Renal pelvis (tissue), 12 donors: ENCODE measurements around the gene TSPYL2. TPM values are rescaled to one million over a fixed set of nuclear protein-coding genes. Genes with fewer than 3 reads are reported as not detected.

Source experiments
- DNase-seq: peaks from one replicate; pipeline ENCODE4 v3.0.0-alpha.2; 2013
- long read RNA-seq, 16 experiments: transcript quantifications; one replicate each; lab custom pipeline, GENCODE V29; 2026
- polyA plus RNA-seq, 3 donors: library from polyadenylated mRNA; unstranded; fragments of 120-200 nt; gene quantifications; one replicate each; pipeline ENCODE4 v1.2.1, GENCODE V29; 2013; ENCODE audit not compliant: insufficient read length in 3 of 3

The TSPYL2 gene
- polyA plus RNA-seq, result 10 to 100 TPM; 29.2 to 31.2 (median 30.4) TPM
- long read RNA-seq, donor 1, partial matches to known transcripts, result 0 of 1 reads
- long read RNA-seq, donor 1, other reads (novel, unspliced or antisense), result 0 of 1 reads
- long read RNA-seq, donor 2, full-length matches to known transcripts, result 5 of 5 reads
- long read RNA-seq, donor 2, partial matches to known transcripts, result 0 of 5 reads
- long read RNA-seq, donor 2, other reads (novel, unspliced or antisense), result 0 of 5 reads
- long read RNA-seq, donor 3, full-length matches to known transcripts, result 2 of 2 reads
- long read RNA-seq, donor 3, partial matches to known transcripts, result 0 of 2 reads
- long read RNA-seq, donor 3, other reads (novel, unspliced or antisense), result 0 of 2 reads
- long read RNA-seq, donor 4, partial matches to known transcripts, result 0 of 5 reads
- long read RNA-seq, donor 4, other reads (novel, unspliced or antisense), result 0 of 5 reads
- long read RNA-seq, donor 5, partial matches to known transcripts, result 0 of 1 reads
- long read RNA-seq, donor 5, other reads (novel, unspliced or antisense), result 0 of 1 reads
- long read RNA-seq, donor 6, full-length matches to known transcripts, result 6 of 6 reads
- long read RNA-seq, donor 6, partial matches to known transcripts, result 0 of 6 reads
- long read RNA-seq, donor 6, other reads (novel, unspliced or antisense), result 0 of 6 reads
- long read RNA-seq, donor 7, partial matches to known transcripts, result 0 of 2 reads
- long read RNA-seq, donor 7, other reads (novel, unspliced or antisense), result 0 of 2 reads
- long read RNA-seq, donor 8, full-length matches to known transcripts, result 4 of 4 reads
- long read RNA-seq, donor 8, partial matches to known transcripts, result 0 of 4 reads
- long read RNA-seq, donor 8, other reads (novel, unspliced or antisense), result 0 of 4 reads
- long read RNA-seq, donor 9, partial matches to known transcripts, result 0 of 3 reads
- long read RNA-seq, donor 9, other reads (novel, unspliced or antisense), result 0 of 3 reads
- long read RNA-seq, donor 10, full-length matches to known transcripts, result 3 of 3 reads
- long read RNA-seq, donor 10, partial matches to known transcripts, result 0 of 3 reads
- long read RNA-seq, donor 10, other reads (novel, unspliced or antisense), result 0 of 3 reads
- long read RNA-seq, donor 11, partial matches to known transcripts, result 0 of 2 reads
- long read RNA-seq, donor 11, other reads (novel, unspliced or antisense), result 0 of 2 reads
- long read RNA-seq, donor 12, partial matches to known transcripts, result 0 of 4 reads
- long read RNA-seq, donor 12, other reads (novel, unspliced or antisense), result 0 of 4 reads
- long read RNA-seq, donor 13, partial matches to known transcripts, result 0 of 1 reads
- long read RNA-seq, donor 13, other reads (novel, unspliced or antisense), result 0 of 1 reads
- long read RNA-seq, donor 14, partial matches to known transcripts, result 0 of 4 reads
- long read RNA-seq, donor 14, other reads (novel, unspliced or antisense), result 0 of 4 reads
- long read RNA-seq, donor 15, partial matches to known transcripts, result 6 of 13 reads
- long read RNA-seq, donor 15, other reads (novel, unspliced or antisense), result 6 of 13 reads
- long read RNA-seq, donor 16, partial matches to known transcripts, result 5 of 8 reads
- long read RNA-seq, donor 16, other reads (novel, unspliced or antisense), result 0 of 8 reads

DNA sequence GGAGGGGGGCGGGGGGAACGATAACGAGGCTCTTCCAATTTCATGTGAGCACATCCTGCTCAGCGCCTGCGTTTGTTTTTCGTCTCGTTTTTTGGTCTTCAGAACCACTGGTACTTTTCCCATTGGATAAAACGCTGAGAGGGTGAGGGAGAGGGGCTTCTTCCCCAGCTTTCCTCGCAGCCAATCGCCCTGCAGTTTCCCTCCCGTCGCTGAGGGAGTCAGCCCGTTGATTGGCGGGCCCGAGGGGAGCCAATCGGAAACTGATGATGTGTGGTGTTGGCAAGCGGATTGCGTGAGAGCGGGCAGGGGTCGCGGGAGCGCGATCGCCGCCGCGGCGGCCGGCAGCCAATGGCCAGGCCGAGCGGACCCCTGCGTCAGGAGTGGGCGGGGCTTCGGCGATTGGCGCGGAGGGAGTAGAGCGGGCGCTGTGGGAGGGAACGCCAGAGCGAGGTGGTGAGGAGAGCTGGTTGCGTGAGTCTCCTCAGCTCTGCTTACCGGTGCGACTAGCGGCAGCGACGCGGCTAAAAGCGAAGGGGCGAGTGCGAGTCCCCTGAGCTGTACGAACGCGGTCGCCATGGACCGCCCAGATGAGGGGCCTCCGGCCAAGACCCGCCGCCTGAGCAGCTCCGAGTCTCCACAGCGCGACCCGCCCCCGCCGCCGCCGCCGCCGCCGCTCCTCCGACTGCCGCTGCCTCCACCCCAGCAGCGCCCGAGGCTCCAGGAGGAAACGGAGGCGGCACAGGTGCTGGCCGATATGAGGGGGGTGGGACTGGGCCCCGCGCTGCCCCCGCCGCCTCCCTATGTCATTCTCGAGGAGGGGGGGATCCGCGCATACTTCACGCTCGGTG is at the start of gene TSPYL2:
Gene TSPYL2, plus strand, starts transcription at position 443 of the 848 bp plus-strand sequence. Its CDS starts 132 bp downstream, at position 575.
- peak; percentile 94 for DNase-seq

DNA sequence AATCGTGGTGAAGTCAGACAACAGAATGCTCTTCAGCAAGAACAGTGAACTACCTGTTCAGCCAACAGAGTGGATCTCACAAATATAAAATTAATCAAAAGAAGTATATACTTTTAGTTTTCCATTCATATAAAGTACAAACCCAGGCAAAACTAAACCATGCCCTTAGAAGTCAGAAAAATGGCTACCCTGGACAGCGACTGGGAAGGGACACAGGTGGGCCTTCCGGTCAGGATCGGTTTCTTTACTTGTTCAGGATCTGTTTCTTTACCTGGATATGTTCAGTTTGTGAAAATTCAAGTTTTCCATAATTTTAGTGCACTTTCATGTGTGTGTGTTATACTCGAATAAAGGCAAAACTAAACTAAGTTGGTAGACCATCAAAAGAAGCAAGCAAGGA is 46.0 kb upstream of the TSPYL2 start:
- DNase-seq, result no peak

DNA sequence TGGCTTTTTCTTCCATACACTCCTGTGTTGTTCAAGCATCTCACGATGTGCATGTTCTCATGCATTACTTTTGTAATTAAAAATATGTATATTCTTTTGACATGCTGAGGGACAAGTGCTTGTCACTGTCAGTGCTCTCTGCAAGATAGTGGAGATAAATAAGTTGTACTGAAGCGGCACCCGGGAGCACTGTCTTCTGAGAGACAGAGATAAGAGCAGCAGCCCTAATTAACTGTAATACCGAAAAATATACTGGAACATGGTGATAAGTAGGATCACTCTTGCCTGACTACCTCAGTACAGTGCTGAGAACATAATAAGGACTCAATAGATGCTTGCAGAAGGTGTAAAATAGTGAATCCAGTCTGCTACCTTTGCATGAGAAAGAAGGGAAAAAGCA is 42.9 kb upstream of the TSPYL2 start:
- no peak for DNase-seq

DNA sequence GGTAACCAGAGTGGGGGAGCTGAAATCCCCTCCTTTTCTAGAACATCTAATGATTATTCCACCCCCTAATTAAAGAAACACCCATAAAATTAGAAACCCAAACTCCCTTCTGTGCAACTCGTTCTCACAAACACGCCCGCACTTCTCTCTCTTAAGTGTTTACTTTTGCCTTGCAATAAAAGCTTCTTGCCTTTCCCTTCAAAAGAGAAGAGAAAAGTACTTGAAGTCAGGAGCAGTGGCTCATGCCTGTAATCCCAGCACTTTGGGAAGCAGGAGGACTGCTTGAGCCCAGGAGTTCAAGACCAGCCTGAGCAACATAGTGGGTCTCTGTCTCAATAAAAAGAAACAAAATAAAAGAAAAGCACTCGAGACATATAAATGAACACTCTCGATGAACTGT is 37.2 kb upstream of the TSPYL2 start:
- no peak for DNase-seq

DNA sequence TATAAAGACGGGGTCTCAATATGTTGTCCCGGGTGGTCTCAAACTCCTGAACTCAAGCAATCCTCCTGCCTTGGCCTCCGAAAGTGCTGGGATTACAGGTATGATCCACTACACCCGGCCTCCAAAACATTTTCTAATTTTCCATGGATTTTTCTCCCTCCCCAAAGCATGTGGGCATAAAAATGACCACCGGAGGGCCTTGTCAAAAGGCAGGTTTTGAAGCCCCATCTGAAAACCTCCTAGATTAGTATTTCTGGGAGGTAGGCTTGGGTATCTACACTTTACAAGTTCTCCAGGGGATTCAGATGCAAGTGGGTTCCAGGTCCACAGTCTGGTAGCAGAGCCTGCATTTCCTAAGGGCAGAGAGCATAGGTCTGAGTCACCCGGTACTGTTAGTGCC is 34.9 kb upstream of the TSPYL2 start:
- no peak for DNase-seq

DNA sequence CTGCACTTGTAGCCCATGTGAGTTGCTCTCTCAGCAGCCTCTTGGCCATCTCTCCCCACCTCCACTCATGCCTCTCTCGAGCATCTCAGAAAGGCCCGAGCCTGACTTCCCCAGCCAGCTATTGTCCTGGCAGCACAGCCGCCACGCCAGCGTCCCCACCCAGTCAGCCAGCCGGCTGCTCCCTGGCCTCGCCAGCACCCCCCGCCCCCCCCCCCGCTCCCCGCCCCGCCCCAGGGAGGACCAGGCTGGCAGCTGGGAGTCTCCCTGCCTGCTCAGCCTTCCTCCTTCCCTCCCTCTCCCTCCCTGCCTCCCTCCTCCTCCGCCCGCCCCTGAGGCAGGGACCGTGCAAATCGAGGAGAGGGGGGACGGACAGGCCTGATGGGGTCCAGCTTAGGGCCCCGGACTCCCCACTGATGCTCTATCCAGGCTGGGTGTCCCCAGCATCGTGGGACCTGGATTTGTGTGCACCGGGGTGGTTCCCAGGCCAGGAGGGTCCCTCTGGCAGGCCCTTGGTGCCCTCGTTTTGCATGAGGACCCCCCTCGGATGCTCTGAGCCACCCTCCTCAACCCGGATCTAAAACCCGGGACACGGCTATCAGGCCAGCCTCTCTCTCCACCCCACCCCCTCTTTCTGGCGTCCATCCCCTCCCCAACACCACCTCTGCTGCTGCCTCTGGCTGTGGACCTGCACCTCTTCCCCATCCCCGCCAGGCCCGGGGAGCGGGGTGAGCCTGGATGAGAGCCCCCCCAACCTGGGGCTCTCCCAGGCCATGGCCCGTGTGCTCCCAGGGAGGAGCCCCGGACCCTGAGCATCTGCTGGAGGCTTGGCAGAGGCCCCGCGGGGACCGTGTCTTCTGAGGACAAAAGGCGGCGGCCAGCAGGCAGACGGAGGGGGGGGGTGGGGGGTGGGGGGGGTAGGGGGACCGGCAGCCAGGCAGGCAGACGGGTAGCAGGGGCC is 33.7 kb upstream of the TSPYL2 start, which contains the start of gene GPR173:
Gene GPR173, plus strand, starts transcription at position 621 of the 958 bp plus-strand sequence. CDS start 27,833 bp downstream, outside the sequence.
- peak; percentile 54 for DNase-seq

DNA sequence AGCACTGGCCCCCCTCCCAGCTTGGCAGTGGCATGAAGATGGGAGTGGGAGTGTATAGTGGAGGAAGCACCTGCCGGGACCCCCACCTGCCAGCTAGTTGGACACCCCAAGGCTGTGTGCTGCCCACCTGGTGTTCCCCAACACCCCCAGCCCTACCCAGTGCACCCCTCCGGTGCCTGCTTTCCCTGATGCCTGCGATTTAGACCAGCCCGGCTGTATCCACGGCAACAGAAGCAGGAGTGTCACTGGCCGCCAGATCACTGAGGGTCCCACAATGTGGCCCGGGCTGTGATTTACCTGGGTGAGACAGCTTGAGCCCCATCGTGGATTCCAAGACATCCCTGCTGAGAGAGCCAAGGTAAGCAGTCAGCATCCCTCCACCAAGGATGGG is 33.0 kb upstream of the TSPYL2 start:
- DNase-seq, result no peak

DNA sequence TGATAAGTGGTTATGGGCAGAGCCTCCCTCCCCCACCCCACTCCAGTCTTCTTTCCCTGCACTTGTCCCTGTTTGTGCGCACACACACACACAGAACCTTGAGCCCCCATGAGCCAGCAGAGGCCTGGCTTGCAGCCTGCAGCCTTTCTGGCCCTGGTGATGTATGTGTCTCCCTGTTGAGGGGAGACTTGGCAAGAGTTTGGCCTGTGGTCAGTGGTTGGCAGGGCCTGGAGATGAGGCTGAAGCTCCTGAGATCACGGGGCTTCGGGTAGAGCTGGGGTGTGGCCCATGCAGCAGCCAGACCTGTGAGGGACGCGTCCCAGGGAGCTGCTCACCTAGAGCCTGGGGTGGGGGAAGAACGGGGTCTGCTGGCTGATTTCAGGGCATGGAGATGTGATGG is 31.3 kb upstream of the TSPYL2 start:
- no peak for DNase-seq

DNA sequence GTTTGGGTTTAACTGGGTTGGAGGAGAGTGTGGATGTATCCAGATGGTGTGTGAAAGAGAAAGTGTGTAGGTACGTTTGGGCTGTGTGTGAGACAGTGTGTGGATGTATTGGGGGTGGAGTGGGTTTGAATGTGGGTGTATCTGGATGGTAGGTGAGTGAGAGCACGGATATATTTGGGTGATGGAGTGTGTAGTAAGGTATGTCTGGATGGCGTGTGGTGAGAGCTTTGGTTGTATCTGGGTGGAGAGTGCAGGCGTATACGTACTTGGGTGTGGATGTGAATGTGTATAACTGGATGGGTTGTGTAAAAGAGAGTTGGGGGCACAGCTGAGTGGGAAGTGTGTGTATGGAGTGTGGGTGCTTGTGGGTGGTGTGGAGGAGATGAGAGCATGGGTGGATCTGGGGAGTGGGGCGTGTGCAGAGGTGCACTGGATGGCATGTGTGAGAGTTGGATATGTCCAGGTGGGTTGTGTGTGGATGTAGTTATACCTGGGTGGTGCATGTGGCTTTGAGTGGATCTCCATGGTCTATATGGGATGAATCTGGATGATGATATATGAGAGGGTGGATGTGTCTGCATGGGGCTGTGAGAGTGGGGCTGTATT is 26.8 kb upstream of the TSPYL2 start:
- DNase-seq, result no peak

DNA sequence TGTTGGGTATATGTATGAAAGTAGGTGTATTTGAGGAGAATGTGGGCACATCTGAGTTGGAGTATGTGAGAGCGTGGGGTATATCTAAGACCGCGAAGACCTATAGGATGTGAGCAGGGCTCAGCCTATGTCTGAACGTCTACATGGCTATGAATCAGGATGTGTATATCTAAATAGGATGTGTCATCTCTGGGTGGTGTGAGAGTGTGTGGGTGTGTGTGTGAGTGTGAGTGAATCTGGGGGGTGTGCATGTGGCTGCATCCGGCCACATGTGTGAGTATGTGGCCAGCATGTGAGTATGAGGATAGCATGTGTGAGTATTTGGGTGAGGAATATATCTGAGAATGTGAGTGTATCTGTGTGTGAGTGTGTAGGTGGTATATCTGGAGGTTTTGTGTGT is 25.9 kb upstream of the TSPYL2 start:
- no peak for DNase-seq

DNA sequence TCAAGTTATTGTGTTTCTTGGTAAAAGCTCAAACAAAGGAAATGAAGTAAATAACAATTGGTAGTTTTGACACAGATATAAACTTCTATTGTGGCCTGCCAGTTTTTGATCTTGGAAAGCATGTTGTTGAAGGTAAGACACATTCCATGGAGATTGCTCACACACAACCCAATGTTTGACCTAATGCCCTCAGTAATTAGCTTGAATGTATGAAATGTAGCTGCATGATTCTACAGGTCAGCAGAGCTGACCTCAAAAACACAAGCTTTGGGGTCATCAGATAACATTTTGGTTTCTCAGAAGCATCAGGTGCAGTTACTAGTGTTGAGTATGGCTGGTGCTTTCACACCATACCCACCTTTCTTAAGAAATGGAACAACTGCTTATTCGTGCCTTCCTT is 17.1 kb upstream of the TSPYL2 start:
- no peak for DNase-seq

DNA sequence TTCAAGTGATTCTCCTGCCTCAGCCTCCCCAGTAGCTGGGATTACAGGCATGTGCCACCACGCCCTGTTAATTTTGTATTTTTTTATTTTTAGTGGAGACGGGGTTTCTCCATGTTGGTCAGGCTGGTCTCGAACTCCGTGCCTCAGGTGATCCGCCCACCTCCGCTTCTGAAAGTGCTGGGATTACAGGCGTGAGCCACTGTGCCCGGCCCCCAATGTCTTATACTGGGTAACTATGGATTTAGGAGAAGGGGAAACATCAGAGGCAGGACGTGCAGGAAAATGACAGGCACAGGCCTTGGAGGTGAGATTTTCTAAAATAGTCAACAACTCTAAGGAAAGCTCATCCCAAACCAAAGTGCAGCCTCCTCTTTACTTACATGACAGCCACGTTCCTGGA is 11.1 kb upstream of the TSPYL2 start:
- no peak for DNase-seq

DNA sequence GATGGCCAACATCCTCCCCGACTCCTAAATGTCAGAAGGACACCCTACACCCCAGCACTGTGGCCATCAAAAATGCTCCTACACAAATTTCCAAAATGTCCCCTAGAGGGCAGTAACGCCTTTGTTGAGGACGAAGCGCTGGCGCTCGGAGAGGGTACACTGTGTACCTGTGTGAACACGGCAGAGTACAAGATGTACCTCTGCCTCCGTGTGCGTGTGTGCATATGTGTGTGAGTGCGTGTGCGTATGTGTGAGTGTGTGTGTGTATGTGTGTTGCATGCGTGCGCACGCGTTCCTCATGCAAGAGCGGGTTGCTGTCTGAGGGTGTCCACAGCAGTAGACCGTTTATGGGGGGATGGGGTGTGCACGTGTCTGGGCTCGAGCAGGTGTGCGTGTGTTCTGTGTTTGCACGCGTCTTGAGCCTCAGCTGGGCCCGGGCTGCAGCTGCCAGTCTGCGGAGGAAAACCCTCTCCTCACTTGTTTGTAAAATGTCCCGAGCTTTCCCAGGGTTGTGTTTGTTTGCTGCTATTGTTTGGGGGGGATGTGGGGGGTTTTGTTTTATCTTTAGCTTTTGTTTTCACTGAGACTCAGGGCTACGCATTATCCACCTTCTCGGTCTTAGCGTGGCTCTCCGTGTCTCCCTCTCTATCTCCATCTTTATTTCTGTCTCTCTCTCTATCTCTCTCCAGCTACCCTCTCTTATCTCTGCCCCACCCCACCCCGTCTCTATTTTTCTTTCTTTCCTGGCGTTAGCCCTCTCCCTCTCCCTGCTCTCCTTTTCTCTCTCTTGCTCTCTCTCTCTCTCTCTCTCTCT is 10.4 kb upstream of the TSPYL2 start:
- peak; percentile 67 for DNase-seq

DNA sequence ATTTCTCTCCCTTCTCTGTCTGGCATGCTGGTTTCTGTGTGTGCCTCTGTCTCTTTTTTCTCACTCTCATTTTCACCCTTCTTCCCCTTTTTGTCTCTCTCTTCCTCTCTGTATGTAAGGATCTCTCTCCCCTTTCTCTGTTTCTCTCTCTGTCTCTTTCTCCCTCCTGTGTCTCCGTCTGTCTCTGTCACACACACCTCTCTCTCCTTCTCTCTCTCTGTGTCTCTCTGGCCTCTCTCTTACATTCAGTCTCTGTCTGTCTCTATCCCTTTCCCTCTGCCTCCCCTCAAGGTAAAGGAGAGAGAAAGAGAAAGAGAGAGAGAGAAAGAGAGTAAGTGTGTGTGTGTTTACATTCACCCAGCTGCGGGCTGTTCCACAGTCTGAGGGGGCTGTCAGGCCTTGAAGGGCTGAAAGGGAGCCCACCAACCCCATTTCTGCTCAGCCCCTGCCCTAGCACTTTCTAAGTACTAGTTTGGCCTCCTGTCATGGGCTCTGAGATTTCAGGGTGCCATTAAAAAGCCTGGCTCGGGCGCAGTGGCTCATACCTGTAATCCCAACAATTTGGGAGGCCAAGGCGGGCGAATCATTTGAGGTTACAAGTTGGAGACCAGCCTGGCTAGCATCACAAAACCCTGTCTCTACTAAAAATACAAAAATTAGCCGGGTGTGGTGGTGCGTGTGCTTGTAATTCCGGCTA is 9.6 kb upstream of the TSPYL2 start:
- no peak for DNase-seq

DNA sequence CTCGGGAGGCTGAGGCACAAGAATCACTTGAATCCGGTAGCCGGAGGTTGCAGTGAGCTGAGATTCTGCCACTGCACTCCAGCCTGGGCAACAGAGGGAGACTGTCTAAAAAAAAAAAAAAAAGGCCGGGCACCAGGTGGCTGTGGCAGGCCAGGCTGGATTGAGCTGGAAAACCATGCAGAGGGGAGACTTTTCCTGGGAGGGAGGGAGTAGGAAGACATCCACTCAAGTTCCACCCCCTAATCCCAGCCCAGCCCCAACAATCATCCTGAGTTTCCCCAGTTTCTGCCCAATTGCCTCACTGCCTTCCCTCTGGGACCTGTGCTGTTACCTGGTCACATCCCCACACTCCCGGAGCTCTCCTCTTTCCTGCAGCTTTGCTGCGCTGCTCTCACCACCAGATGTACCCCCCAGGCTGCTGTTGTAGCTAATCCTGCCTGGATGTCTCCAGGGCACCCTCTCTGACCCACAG is 9.0 kb upstream of the TSPYL2 start:
- DNase-seq, result no peak

DNA sequence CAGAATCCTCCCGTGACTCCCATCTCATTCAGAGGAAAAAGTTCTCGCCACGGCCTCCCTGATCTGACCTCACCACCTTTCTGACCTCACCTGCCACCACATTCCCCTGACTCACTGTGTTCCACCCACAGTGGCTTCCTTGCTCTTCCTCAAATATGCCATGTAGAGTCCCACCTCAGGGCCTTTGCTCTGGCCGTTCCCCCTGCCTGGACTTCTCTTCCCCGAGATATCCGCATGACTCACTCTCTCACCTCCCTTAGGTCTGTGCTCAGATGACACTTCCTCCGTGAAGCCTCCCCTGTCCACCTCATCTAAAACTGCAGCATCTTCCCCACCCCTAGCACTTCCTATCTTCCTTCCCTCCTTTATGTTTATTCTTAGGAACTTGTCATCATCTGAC is 7.2 kb upstream of the TSPYL2 start:
- no peak for DNase-seq

DNA sequence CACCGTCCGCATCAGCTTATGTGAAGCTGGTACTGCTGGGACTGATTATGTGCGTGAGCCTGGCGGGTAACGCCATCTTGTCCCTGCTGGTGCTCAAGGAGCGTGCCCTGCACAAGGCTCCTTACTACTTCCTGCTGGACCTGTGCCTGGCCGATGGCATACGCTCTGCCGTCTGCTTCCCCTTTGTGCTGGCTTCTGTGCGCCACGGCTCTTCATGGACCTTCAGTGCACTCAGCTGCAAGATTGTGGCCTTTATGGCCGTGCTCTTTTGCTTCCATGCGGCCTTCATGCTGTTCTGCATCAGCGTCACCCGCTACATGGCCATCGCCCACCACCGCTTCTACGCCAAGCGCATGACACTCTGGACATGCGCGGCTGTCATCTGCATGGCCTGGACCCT is 5.5 kb upstream of the TSPYL2 start:
- DNase-seq, result no peak
